GM12864 (cell line): ENCODE results near the gene PPP1R3E.

Experiments
- DNase-seq: peaks from one replicate; pipeline ENCODE4 v3.0.0-alpha.2; 2011; ENCODE audit warnings: low read depth
- H3K4me3 ChIP-seq: 2 replicates; pipeline ENCODE4 v1.5.1; 2011; ENCODE audit warnings: mild to moderate bottlenecking, low read depth, low read length, control low read depth
- TF ChIP-seq, protein P1 (sequence below): IDR thresholded peaks from 2 replicates; pipeline ENCODE4 v1.5.1; 2011; ENCODE audit warnings: low read depth, mild to moderate bottlenecking, moderate library complexity, low read length, control low read depth, inconsistent platforms; ENCODE audit errors: missing control alignments

PPP1R3E gene

GRCh38 chr14:23307687-23308644 is 5.3 kb upstream of the PPP1R3E start:
- H3K4me3 ChIP-seq, result peak overlapping the region; percentile 87
- no peak for DNase-seq
- TF ChIP-seq, protein P1, sequence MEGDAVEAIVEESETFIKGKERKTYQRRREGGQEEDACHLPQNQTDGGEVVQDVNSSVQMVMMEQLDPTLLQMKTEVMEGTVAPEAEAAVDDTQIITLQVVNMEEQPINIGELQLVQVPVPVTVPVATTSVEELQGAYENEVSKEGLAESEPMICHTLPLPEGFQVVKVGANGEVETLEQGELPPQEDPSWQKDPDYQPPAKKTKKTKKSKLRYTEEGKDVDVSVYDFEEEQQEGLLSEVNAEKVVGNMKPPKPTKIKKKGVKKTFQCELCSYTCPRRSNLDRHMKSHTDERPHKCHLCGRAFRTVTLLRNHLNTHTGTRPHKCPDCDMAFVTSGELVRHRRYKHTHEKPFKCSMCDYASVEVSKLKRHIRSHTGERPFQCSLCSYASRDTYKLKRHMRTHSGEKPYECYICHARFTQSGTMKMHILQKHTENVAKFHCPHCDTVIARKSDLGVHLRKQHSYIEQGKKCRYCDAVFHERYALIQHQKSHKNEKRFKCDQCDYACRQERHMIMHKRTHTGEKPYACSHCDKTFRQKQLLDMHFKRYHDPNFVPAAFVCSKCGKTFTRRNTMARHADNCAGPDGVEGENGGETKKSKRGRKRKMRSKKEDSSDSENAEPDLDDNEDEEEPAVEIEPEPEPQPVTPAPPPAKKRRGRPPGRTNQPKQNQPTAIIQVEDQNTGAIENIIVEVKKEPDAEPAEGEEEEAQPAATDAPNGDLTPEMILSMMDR, result no peak

DNA sequence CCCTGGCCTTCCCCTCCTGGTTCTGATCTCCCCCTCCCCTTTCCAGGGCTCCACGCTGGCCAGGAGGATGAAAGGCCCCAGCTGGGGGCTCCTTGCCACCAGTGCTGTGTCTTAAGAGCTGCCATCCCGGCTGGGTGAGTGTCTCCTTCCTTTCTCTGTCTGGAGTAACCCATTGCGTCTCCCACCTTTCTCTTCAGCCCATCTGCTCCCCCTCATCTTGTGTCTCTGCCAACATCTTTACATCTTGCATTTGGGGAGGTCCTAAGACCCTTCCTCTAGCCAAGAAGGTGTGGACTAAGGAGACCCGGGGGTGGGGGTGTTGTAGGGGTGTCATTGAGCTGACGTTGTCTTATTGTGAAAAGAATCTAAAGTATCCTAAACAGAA is 4.5 kb upstream of the PPP1R3E start:
- H3K4me3 ChIP-seq, result peak overlapping the region; percentile 87
- TF ChIP-seq, protein P1, result no peak
- DNase-seq, result no peak

DNA sequence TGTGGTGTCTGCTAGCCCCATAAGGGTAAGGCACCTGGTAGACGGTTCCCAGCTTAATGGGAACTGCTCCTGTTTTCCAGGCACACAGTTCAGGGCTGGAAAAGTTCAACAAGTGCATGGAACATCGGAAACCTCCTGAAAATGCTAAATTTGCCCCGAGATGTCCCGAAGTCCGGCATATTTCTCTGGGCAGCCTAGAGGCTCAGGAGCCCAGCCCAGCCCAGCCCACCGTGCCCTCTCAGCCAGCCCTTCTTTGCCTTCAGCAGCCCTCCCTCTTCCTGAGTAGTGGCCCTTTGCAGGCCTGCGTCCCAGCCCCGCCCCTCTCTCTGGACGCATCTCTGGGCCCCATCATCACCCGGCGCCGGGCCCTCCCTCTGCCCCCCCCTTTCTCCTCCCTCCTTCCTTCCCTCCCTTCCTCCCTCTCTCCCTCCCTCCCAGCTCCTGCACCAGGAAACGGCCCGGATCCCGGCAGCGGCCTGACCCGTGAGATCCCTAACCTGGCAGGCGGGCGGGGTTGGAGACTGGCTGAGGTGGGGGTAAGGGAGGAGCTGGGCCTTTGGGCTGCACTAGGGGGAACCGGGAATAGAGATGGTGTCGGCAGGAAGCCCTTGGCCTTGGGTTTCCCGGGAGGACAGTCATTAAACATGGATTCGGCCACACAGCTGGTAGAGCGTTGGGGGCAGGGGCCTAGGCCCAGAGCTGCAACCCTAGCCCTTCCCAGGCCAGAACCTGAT is 3.9 kb upstream of the PPP1R3E start, which contains the start of gene BCL2L2:
Gene BCL2L2 (plus strand): TSS at position 422 of the 734 bp plus-strand sequence. CDS start 935 bp downstream, outside the sequence.
- DNase-seq, result no peak
- TF ChIP-seq, protein P1, result no peak
- peak within 1 kb of the TSS; percentile 87 for H3K4me3 ChIP-seq

GRCh38 chr14:23301969-23302289 is 730 bp downstream of the PPP1R3E start:
- no peak for DNase-seq
- TF ChIP-seq, protein P1, result no peak
- peak overlapping the region; percentile 78 for H3K4me3 ChIP-seq

GRCh38 chr14:23301288-23301968 is 1.2 kb downstream of the PPP1R3E start:
- peak overlapping the region; percentile 82 for H3K4me3 ChIP-seq
- peak; percentile 91 for DNase-seq
- TF ChIP-seq, protein P1, result peak; percentile 53

DNA sequence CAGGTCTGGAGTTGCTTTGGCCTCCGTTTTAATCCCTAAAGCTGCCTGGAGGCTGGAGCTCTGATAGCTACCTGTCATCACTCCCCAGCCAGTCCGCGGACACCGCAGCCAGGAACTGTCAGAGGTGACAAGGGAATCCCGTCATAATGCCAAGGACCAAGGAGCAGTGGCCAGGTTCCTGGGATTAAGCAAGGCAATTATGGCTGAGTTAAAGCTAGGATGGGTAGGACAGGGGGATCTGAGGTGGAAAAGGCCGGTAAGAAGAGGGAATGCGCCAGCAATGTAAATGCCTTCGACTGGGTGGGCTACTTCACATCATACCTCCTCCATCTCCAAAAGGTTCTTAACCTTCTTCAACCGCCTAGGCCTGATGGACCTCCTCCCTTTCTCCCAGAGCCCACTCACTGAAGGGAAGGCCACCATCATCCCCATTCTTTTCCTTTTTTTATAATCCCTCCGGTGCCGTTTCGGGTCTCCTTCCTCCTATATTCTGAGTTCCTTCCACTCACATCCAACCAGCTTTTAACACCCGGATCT is 1.9 kb downstream of the PPP1R3E start:
- no peak for DNase-seq
- TF ChIP-seq, protein P1, result no peak
- H3K4me3 ChIP-seq, result peak overlapping the region; percentile 82
